SW 1271 (cell line): ENCODE data around the gene INSYN1.
A peak's percentile ranks its signal among the peaks of the same experiment; 100 is the strongest.
"Not testable (repeated sequence)": the region's sequence is repeated elsewhere in the genome, so short reads cannot be mapped to it uniquely, and the experiment has no call there.

Experiments
- DNase-seq, 2 experiments: peaks; one replicate each; lab custom pipeline; 2025; lab: John Stamatoyannopoulos, UW

Gene INSYN1

GRCh38 chr15:73712107-73712506 lies 41.0 kb downstream of the INSYN1 start:
- no peak for DNase-seq

- no peak for DNase-seq
Measured at GRCh38 chr15:73711526-73711925, 41.6 kb downstream of the INSYN1 start.

GRCh38 chr15:73710321-73710720 lies 42.8 kb downstream of the INSYN1 start:
- no peak for DNase-seq

- DNase-seq = no peak
Measured at GRCh38 chr15:73709686-73710085, 43.5 kb downstream of the INSYN1 start.

GRCh38 chr15:73709241-73709640 lies 43.9 kb downstream of the INSYN1 start:
- no peak for DNase-seq

GRCh38 chr15:73708691-73709090 lies 44.5 kb downstream of the INSYN1 start:
- no peak for DNase-seq

- peak in 1 of 2 experiments; percentile 52 for DNase-seq
Measured at GRCh38 chr15:73704869-73705645, 48.1 kb downstream of the INSYN1 start.

- DNase-seq = not testable (repeated sequence)
Measured at GRCh38 chr15:73704142-73704868, 48.8 kb downstream of the INSYN1 start.

- DNase-seq = not testable (repeated sequence)
Measured at GRCh38 chr15:73703601-73704000, 49.5 kb downstream of the INSYN1 start.

- not testable (repeated sequence) for DNase-seq
Measured at GRCh38 chr15:73702311-73703239, 50.6 kb downstream of the INSYN1 start.

GRCh38 chr15:73700041-73700842 lies 52.9 kb downstream of the INSYN1 start:
- DNase-seq = peak; percentile 66 to 71

GRCh38 chr15:73699249-73700040 lies 53.7 kb downstream of the INSYN1 start:
- no peak for DNase-seq

- peak; percentile 68 to 92 for DNase-seq
Measured at GRCh38 chr15:73697033-73697467, 56.1 kb downstream of the INSYN1 start.

GRCh38 chr15:73696641-73697001 lies 56.5 kb downstream of the INSYN1 start:
- DNase-seq = no peak

- DNase-seq = no peak
Measured at GRCh38 chr15:73695773-73696640, 57.1 kb downstream of the INSYN1 start.

- DNase-seq = no peak
Measured at GRCh38 chr15:73694419-73694818, 58.7 kb downstream of the INSYN1 start.

- no peak for DNase-seq
Measured at GRCh38 chr15:73691396-73691795, 61.8 kb downstream of the INSYN1 start.

GRCh38 chr15:73688455-73688854 lies 64.7 kb downstream of the INSYN1 start:
- DNase-seq = no peak

GRCh38 chr15:73687351-73687750 lies 65.8 kb downstream of the INSYN1 start:
- no peak for DNase-seq
